HEK293 (cell line): Measurements from ENCODE around the gene KLHL7.

Experiments used
- CTCF ChIP-seq: fragments of 450-650 bp; formaldehyde crosslinking; IDR thresholded peaks from 2 replicates; pipeline ENCODE4 v1.5.1; 2016; ENCODE audit warnings: missing biosample characterization, missing genetic modification characterization
- PATZ1 ChIP-seq: fragments of 450-650 bp; formaldehyde crosslinking; IDR thresholded peaks from 2 replicates; pipeline ENCODE4 v1.5.1; 2016; ENCODE audit warnings: missing biosample characterization, missing genetic modification characterization
- PRDM1 ChIP-seq: fragments of 450-650 bp; formaldehyde crosslinking; IDR thresholded peaks from 2 replicates; pipeline ENCODE4; 2016; ENCODE audit warnings: missing biosample characterization, missing genetic modification characterization
- REST ChIP-seq: fragments of 450-650 bp; formaldehyde crosslinking; IDR thresholded peaks from 2 replicates; pipeline ENCODE4 v1.5.1; 2016; ENCODE audit warnings: missing biosample characterization, missing genetic modification characterization
- YY1 ChIP-seq: fragments of 450-650 bp; formaldehyde crosslinking; IDR thresholded peaks from 2 replicates; pipeline ENCODE4 v1.5.1; 2018; ENCODE audit warnings: missing biosample characterization, missing genetic modification characterization
- YY2 ChIP-seq: fragments of 450-650 bp; formaldehyde crosslinking; IDR thresholded peaks from 2 replicates; pipeline ENCODE4 v1.5.1; 2016; ENCODE audit warnings: missing biosample characterization, missing genetic modification characterization
- ZBTB20 ChIP-seq: fragments of 450-650 bp; formaldehyde crosslinking; IDR thresholded peaks from 2 replicates; pipeline ENCODE4 v1.5.1; 2016; ENCODE audit warnings: missing biosample characterization, missing genetic modification characterization
- ZNF175 ChIP-seq: fragments of 450-650 bp; formaldehyde crosslinking; IDR thresholded peaks from 2 replicates; pipeline ENCODE4 v1.5.1; 2016; ENCODE audit warnings: missing biosample characterization, missing genetic modification characterization
- ZNF354C ChIP-seq: fragments of 450-650 bp; formaldehyde crosslinking; IDR thresholded peaks from 2 replicates; pipeline ENCODE4 v1.5.1; 2016; ENCODE audit warnings: missing biosample characterization, missing genetic modification characterization, low read depth, borderline replicate concordance
- ZNF654 ChIP-seq: fragments of 450-650 bp; formaldehyde crosslinking; IDR thresholded peaks from 2 replicates; pipeline ENCODE4 v1.5.1; 2016; ENCODE audit warnings: low read depth, missing biosample characterization, missing genetic modification characterization

GRCh38 chr7:23072922-23073321, 32.7 kb upstream of the KLHL7 start:
- TF ChIP-seq CTCF (tag by site-specific recombination) (no peak), ZNF654 (no peak), PRDM1 (no peak), ZNF354C (no peak), PATZ1 (tag by site-specific recombination) (no peak), REST (tag by site-specific recombination) (no peak), ZNF175 (tag by site-specific recombination) (no peak), YY1 (tag by site-specific recombination) (no peak), ZBTB20 (tag by site-specific recombination) (no peak), YY2 (tag by site-specific recombination) (no peak)
